Stimulated activated naive CD8-positive, alpha-beta T cell treated with anti-CD3 and anti-CD28 coated beads, Interleukin-15, Interleukin-2, amounts not matched to agents 100 U/mL and 50 U/mL, for 24 hours (primary cell): ENCODE data around the gene EDARADD.
A peak's percentile ranks its signal among the peaks of the same experiment; 100 is the strongest.
"Not testable (repeated sequence)": the region's sequence is repeated elsewhere in the genome, so short reads cannot be mapped to it uniquely, and the experiment has no call there.

Experiments used
- ATAC-seq: fragments of 150-1000 bp; cut with Tn5 transposase; one replicate; pipeline ENCODE4 v1.10.0; 2021
- DNase-seq: peaks from one replicate; pipeline ENCODE4 v3.0.0; 2021

Gene EDARADD

GRCh38 chr1:236486356-236487002 is 92.4 kb downstream of the EDARADD start:
- DNase-seq (no peak), ATAC-seq (no peak)

GRCh38 chr1:236489161-236489560 is 95.1 kb downstream of the EDARADD start:
- not testable (repeated sequence) for DNase-seq

GRCh38 chr1:236489710-236490377 is 95.8 kb downstream of the EDARADD start:
- DNase-seq (no peak), ATAC-seq (peak; percentile 74)

More at GRCh38 chr1:236489161-236489560, 95.1 kb downstream of the EDARADD start:
- ATAC-seq = not testable (repeated sequence)

- DNase-seq (no peak), ATAC-seq (no peak)
Observed at GRCh38 chr1:236491469-236492136, 97.5 kb downstream of the EDARADD start.

GRCh38 chr1:236492378-236492777 is 98.3 kb downstream of the EDARADD start:
- no peak for DNase-seq
- ATAC-seq = no peak

- DNase-seq (no peak), ATAC-seq (no peak)
Observed at GRCh38 chr1:236494082-236494481, 100.0 kb downstream of the EDARADD start.

GRCh38 chr1:236494586-236495466 is 100.7 kb downstream of the EDARADD start:
- DNase-seq = no peak
- ATAC-seq = no peak

- ATAC-seq = no peak
- DNase-seq = no peak
Observed at GRCh38 chr1:236495467-236496112, 101.5 kb downstream of the EDARADD start.

- no peak for DNase-seq
- no peak for ATAC-seq
Observed at GRCh38 chr1:236497908-236498307, 103.8 kb downstream of the EDARADD start.

- no peak for ATAC-seq
- DNase-seq = no peak
Observed at GRCh38 chr1:236501093-236501492, 107.0 kb downstream of the EDARADD start.

GRCh38 chr1:236502579-236502971 is 108.5 kb downstream of the EDARADD start:
- no peak for DNase-seq
- ATAC-seq = no peak

GRCh38 chr1:236502972-236503639 is 109.0 kb downstream of the EDARADD start:
- ATAC-seq = no peak
- peak; percentile 23 for DNase-seq

- ATAC-seq, DNase-seq: not testable (repeated sequence)
Observed at GRCh38 chr1:236504338-236504737, 110.3 kb downstream of the EDARADD start.

- DNase-seq (no peak), ATAC-seq (no peak)
Observed at GRCh38 chr1:236507022-236507700, 113.1 kb downstream of the EDARADD start.

- ATAC-seq = peak; percentile 3
- no peak for DNase-seq
Observed at GRCh38 chr1:236508593-236509027, 114.5 kb downstream of the EDARADD start.

- ATAC-seq (no peak), DNase-seq (no peak)
Observed at GRCh38 chr1:236509203-236509602, 115.1 kb downstream of the EDARADD start.

GRCh38 chr1:236509647-236510401 is 115.7 kb downstream of the EDARADD start:
- DNase-seq (no peak), ATAC-seq (no peak)

- DNase-seq (no peak), ATAC-seq (no peak)
Observed at GRCh38 chr1:236511735-236512418, 117.8 kb downstream of the EDARADD start.
